GM21528 (cell line): ENCODE data around the gene THTPA.

Source experiments
- ATAC-seq: cut with Tn5 transposase; IDR thresholded peaks from one replicate; pipeline ENCODE4 v1.9.1; 2021; ENCODE audit warnings: mild to moderate bottlenecking, moderate library complexity; ENCODE audit not compliant: unreplicated experiment, low FRiP score

Gene THTPA, protein sequence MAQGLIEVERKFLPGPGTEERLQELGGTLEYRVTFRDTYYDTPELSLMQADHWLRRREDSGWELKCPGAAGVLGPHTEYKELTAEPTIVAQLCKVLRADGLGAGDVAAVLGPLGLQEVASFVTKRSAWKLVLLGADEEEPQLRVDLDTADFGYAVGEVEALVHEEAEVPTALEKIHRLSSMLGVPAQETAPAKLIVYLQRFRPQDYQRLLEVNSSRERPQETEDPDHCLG

DNA sequence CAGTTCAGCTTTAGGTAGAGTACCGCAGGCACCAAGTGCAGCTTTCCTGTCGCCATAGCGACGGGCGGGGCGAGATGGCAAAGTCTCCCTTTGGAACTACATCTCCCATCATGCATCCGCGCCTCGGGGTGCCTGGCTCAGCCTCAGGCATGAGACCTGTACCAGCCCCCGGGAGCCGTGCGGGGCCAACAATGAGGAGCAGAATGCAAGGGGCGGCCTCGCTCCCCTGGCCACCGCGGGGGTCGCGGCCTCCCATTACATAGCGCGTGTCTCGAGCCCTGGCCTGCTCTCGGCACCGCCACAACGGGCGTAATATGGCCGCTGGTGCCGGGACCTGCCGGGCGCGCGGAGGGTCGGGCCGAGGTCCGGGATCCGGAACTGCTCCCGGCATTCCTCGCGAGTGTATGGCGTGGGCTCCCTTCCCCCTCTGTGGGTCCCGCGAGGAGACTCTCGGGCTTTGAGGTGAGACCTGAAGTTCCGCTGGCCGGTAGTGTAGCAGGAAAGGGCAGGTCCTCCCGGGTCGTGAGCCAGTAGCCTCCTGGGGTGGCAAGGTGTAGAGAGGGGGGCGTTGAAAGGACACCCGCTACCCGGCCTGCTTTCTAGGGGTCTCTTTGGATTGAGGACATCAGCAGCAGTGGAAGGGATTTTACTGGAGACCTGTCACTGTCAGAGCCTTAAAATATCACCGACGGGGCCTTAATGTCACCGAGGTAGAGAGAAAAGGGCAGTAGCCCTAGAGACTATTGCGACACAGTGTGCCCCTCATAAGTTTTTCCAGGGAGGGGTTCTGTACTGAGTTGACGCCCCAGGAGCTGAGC lies at the start of gene THTPA:
Gene THTPA, plus strand, starts transcription at position 390 of the 818 bp plus-strand sequence. CDS start 487 bp downstream, outside the sequence.
- ATAC-seq, result peak; percentile 84

- no peak for ATAC-seq
These were observed 43.9 kb upstream of the THTPA start for GRCh38 chr14:23512156-23512555.

GRCh38 chr14:23513005-23513817 lies 42.9 kb upstream of the THTPA start:
- ATAC-seq, result no peak

DNA sequence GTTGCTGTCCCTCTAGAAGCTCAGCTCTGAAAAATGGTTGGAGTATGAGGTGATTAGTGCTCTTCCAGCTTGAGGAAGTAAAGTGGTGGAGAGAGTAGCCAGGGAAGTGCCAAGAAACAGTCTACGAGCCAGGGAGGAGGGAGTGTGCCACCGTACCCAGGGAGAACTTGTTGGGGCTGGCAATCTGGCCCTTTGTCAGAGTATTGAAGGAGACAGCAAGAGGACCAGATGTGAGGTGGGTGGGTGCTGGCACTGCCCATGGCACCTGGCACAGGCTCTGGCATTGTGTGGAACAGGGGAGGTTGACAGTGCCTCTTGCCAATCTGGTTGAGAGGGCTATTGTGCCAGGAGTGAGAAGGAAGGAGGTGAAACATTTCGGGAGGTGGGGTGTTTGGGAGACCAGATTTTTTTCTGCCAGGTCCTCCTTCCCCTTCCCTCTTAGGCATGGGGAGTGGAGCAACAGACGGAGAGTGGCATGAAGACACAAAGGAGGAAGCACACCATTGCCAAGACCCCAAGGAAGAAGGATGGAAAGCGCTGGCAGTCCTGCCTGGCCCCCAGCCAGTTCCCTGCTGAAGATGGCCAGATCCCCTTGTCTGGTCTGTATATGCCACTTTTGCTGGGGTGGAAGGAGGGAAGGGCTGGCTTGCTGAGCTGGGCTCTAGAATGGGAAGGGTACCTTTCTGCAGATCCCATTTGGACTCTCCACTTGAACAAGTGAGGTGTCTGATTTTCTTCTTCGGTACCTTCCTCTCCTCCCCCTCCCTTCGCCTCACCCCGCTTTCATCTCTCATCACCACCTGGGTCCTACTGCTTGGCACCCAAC lies 42.0 kb upstream of the THTPA start:
- ATAC-seq, result no peak

DNA sequence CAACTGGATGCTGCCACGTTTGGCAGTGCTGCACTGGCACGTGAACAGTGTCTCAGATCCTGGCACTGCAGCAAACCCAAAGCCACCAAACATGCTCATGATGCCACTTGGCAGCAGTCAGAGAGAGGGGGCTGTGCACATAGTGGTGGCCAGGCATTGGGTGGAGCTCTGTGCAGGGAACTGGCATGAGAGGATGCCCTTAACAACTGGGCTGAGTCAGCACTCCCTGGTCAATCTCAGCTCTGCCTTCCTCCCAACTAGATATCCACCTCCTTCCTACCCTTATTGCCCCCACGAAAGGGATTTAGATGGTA lies 41.5 kb upstream of the THTPA start:
- ATAC-seq, result no peak

GRCh38 chr14:23517650-23518326 lies 38.3 kb upstream of the THTPA start:
- ATAC-seq, result no peak

GRCh38 chr14:23518709-23519108 lies 37.4 kb upstream of the THTPA start:
- no peak for ATAC-seq

DNA sequence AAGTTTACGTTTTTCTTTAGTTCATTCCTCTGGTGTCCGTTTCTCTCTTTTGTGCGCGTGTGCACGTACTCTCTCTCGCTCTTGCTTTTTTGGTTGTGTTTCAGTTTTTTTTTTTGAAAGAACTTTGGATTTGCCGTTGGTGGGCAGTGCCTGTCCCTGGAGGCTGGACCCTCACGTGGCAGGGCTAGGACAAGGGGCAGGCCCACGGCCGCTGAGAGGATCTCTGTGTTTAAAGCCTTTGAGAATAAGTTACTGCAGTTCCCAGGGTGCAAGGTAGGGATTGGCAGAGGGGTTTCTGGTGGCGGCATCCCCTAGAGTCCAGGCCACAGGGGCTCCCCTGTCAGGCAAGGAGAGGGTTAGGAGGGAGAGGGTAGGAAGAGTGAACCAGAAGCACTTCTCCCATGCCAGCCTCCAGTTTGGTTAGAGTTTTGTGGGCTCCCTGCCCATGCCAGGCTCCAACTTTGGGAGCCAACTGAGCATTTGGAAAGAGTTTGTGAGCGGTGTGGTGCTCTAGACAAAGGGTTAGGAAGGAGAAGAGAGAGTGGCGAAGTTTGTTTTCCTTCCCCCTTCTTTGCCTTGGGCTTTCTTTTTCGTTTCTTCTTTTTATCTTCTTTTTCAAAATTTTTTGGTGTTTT lies 35.1 kb upstream of the THTPA start:
- ATAC-seq, result no peak

GRCh38 chr14:23521785-23522640 lies 34.1 kb upstream of the THTPA start:
- no peak for ATAC-seq

- no peak for ATAC-seq
These were observed 33.4 kb upstream of the THTPA start for GRCh38 chr14:23522643-23523198.

DNA sequence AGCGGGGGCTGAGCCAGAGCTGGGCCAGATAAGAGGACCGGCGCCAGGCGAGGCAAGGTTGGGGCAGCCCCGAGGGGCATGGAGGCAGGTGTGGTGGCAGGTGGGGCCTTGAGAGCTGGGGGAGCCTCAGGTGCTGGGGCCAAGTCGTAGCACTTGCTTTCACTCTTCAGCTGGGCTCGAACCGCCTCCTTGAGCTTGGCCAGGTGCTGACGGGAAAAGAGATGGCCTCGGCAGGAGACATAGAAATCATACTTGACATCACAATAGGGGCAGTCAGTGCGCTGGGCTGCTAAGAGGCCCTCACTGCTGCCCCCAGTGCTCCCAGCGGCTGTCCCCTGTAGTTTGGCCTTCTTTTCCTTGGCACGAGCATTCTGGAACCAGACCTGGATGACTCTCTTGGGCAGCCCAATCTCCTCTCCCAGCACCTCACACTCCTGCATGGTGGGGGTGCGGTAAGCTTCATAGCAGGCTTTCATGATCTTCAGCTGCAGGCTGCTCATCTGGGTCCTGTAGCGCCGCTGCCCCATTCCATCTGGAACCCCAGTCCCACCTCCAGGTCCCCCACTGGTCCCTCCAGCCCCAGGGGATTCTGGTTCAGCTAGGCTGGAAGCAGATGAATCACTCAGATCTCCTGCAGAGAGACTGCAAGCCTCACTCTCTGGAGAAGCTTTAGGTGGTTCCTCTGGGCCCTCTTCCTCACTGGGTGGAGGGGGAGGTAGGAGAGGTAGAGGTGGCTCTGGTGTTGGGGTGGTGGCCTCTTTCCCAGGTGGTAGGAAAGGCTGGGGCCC lies 32.6 kb upstream of the THTPA start:
- ATAC-seq, result no peak

DNA sequence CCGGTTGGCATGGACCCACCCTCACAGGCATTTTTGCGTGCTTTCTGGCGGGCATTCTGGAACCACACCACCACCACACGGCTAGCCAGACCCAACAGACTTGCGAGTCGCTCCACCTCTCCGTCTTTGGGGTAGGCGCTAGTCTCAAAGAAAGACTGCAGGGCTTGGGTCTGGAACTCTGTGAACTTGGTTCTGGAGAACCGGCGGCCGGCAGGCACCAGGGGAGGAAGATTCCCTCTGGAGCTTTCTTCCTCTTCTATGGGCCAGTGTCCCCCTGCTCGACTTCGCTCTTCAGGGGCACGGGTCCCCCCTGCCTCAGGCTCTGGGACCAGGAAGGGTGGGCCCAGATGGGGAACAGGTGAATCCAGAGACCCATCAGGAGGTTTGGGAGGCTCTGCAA lies 31.1 kb upstream of the THTPA start:
- ATAC-seq, result no peak

GRCh38 chr14:23525611-23526010 lies 30.5 kb upstream of the THTPA start:
- no peak for ATAC-seq

GRCh38 chr14:23528555-23528954 lies 27.5 kb upstream of the THTPA start:
- no peak for ATAC-seq

DNA sequence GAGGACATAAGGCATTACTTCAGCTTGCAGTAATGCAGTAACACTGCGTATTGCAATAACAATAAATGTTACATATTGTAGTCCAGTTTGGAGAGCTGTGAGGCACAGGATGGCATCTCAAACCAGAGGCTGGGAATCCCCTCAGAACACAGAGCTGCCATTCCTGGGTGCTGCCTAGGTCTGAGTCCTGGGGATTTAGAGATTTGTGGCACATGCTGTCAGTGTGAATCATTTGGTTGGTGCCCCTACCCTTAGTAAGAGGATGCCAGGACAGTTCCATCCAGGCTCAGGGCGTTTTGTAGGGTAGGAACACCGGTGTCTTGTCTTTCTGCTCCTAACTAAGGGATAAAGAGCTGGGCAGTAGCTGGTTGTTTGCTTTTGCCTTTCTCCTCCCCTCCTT lies 27.1 kb upstream of the THTPA start:
- ATAC-seq, result no peak

DNA sequence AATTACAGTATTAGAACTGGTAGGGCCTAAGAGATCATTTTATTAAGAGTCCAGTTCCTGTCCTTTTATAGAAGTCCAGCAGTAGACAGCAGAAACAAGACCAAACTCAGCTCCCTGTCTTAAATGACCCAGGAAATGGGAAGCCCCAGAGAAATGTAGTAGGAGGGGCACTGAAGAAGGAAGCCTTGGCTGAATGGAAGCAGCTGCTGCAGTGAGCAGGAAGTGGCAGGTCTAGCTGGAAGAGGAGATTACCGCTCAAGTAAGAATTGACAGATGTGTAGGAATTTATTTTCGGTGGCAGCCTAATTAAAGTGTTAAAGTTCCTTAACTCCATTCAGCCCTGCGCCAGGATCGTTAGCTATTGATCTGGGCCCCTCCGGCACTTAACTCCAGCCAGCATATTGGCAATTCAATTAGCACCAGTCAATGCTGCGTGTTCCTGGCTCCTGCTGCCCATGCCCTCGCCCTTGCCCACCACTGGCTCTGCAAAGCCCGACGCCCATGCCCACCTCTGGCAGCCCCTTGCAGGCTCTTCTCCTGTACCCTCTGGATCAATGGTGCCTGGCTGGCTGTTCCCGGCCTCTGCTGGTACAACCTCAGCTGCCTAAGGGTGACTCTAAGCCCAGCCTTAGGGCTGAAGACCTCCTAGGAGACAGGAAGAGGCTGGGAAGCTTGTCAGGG lies 25.6 kb upstream of the THTPA start:
- ATAC-seq, result no peak

DNA sequence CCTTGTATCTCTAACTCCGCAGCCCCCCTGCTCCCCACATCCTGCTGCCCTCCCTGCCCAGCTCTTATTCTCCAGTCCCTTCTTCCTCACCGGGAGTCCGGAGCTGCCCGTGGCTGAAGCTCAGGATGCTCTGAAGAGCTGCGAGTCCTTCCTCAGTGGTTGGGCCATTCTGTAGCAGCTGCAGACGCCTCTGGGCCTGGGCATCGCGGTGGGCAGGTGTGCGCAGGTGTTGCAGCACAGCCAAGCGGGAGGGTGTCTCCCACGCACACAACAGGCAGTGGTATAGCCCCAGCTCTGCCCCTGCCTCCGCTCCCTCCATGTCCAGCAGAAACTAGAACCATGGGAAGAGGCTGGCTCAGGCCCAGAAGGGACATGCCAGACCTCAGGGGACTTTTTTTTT lies 24.7 kb upstream of the THTPA start:
- no peak for ATAC-seq
